Fibroblast of the aortic adventitia (primary cell): ENCODE data around the gene GRIP1. TPM values are rescaled to one million over a fixed set of nuclear protein-coding genes. Genes with fewer than 3 reads are reported as not detected.

ENCODE experiments used
- DNase-seq: peaks from one replicate; pipeline ENCODE4 v3.0.0-alpha.2; 2010; ENCODE audit warnings: low read depth
- H3K4me3 ChIP-seq: 2 replicates; pipeline ENCODE4 v1.5.1; 2011; ENCODE audit warnings: low read depth, mild to moderate bottlenecking, control low read depth, low read length, moderate library complexity
- CTCF ChIP-seq: IDR thresholded peaks from 2 replicates; pipeline ENCODE4 v1.5.1; 2011; ENCODE audit warnings: mild to moderate bottlenecking, low read length, control low read depth, inconsistent platforms; ENCODE audit not compliant: insufficient read depth
- total RNA-seq: library from RNA; depleted of rRNA; stranded (reverse); fragments of >200 nt; gene quantifications from 2 replicates; pipeline ENCODE4 v1.2.3, GENCODE V29; 2012; ENCODE audit warnings: low replicate concordance

The GRIP1 gene
- total RNA-seq, 1 donor = 0.90 TPM

GRCh38 chr12:66438601-66439000 lies 240.3 kb downstream of the GRIP1 start:
- no peak for TF ChIP-seq CTCF
- H3K4me3 ChIP-seq = no peak overlapping the region
- DNase-seq = peak; percentile 1

GRCh38 chr12:66430106-66430505 lies 248.8 kb downstream of the GRIP1 start:
- TF ChIP-seq CTCF = no peak
- DNase-seq = no peak
- no peak overlapping the region for H3K4me3 ChIP-seq

GRCh38 chr12:66428870-66429269 lies 250.0 kb downstream of the GRIP1 start:
- no peak overlapping the region for H3K4me3 ChIP-seq
- DNase-seq = no peak
- no peak for TF ChIP-seq CTCF

GRCh38 chr12:66428261-66428660 lies 250.6 kb downstream of the GRIP1 start:
- no peak overlapping the region for H3K4me3 ChIP-seq
- no peak for TF ChIP-seq CTCF
- DNase-seq = no peak

- no peak for TF ChIP-seq CTCF
- H3K4me3 ChIP-seq = no peak overlapping the region
- DNase-seq = no peak
Measured at GRCh38 chr12:66426696-66427095, 252.2 kb downstream of the GRIP1 start.

GRCh38 chr12:66423266-66423665 lies 255.6 kb downstream of the GRIP1 start:
- TF ChIP-seq CTCF = no peak
- H3K4me3 ChIP-seq = no peak overlapping the region

GRCh38 chr12:66418908-66419307 lies 260.0 kb downstream of the GRIP1 start:
- no peak for TF ChIP-seq CTCF
- no peak overlapping the region for H3K4me3 ChIP-seq
- DNase-seq = no peak

More at GRCh38 chr12:66423266-66423665, 255.6 kb downstream of the GRIP1 start:
- no peak for DNase-seq
